ENCODE results near the gene SF3B1. TPM values are rescaled to one million over a fixed set of nuclear protein-coding genes. Genes with fewer than 3 reads are reported as not detected.

SF3B1 gene
- total RNA-seq, 2 donors from 2014 or later: 197 to 250 TPM

GRCh38 chr2:197419438-197419837, 15.4 kb downstream of the SF3B1 start:
- Histone ChIP-seq H3K27ac (no peak overlapping the region), H3K4me1 (replicated peaks) (no peaks in the 10 kb centered on the region), H3K36me3 (no peaks in the 10 kb centered on the region), H3K4me3 (no peak overlapping the region), H3K9me3 (no peaks in the 10 kb centered on the region), H3K27me3 (replicated peaks; ENCODE audit: insufficient read depth) (no peaks in the 10 kb centered on the region)
- intact Hi-C loops (cut with DNase I): no loop called here
- DNase-seq (ENCODE audit: low spot score): no peak
- TF ChIP-seq CTCF (IDR thresholded peaks at IDR 0.05) (no peak), POLR2A (IDR thresholded peaks at IDR 0.05) (no peak), POLR2AphosphoS5 (IDR thresholded peaks at IDR 0.05) (no peak)

- Histone ChIP-seq H3K36me3 (peaks cover 0 to 3% of the 10 kb centered on the region in 2 donors), H3K4me1 (replicated peaks) (no peaks in the 10 kb centered on the region), H3K9me3 (no peaks in the 10 kb centered on the region), H3K27me3 (replicated peaks; ENCODE audit: insufficient read depth) (no peaks in the 10 kb centered on the region), H3K27ac (no peak overlapping the region), H3K4me3 (no peak overlapping the region)
- DNase-seq (ENCODE audit: low spot score): no peak
- WGBS: 100% methylated on average over 1 of the region's 1 CpG
- intact Hi-C loops (cut with DNase I): no loop called here
- no peak for TF ChIP-seq POLR2A (IDR thresholded peaks at IDR 0.05)
- no peak for TF ChIP-seq POLR2AphosphoS5 (IDR thresholded peaks at IDR 0.05)
- TF ChIP-seq CTCF (IDR thresholded peaks at IDR 0.05): no peak
These were observed 18.6 kb downstream of the SF3B1 start for GRCh38 chr2:197416268-197416667.

- 73% methylated on average over 2 of the region's 2 CpGs for WGBS
- intact Hi-C loops (cut with DNase I): no loop called here
- no peaks in the 10 kb centered on the region for H3K27me3 ChIP-seq (replicated peaks; ENCODE audit: insufficient read depth)
- no peaks in the 10 kb centered on the region for H3K4me1 ChIP-seq (replicated peaks)
- no peak for DNase-seq (ENCODE audit: low spot score)
- no peaks in the 10 kb centered on the region for H3K9me3 ChIP-seq
- H3K27ac ChIP-seq: no peak overlapping the region
- peaks cover 9 to 10% of the 10 kb centered on the region in 2 donors for H3K36me3 ChIP-seq
- H3K4me3 ChIP-seq: no peak overlapping the region
- TF ChIP-seq POLR2A (IDR thresholded peaks at IDR 0.05) (no peak), POLR2AphosphoS5 (IDR thresholded peaks at IDR 0.05) (no peak), CTCF (IDR thresholded peaks at IDR 0.05) (no peak)
These were observed 20.3 kb downstream of the SF3B1 start for GRCh38 chr2:197414515-197414914.

GRCh38 chr2:197414039-197414438, 20.8 kb downstream of the SF3B1 start:
- intact Hi-C loops (cut with DNase I): no loop called here
- no peak overlapping the region for H3K4me3 ChIP-seq
- H3K27ac ChIP-seq: no peak overlapping the region
- no peaks in the 10 kb centered on the region for H3K27me3 ChIP-seq (replicated peaks; ENCODE audit: insufficient read depth)
- H3K4me1 ChIP-seq (replicated peaks): no peaks in the 10 kb centered on the region
- H3K36me3 ChIP-seq: peaks cover 9 to 15% of the 10 kb centered on the region in 2 donors
- no peak for DNase-seq (ENCODE audit: low spot score)
- H3K9me3 ChIP-seq: no peaks in the 10 kb centered on the region
- 92% methylated on average over 5 of the region's 5 CpGs for WGBS
- no peak for TF ChIP-seq POLR2AphosphoS5 (IDR thresholded peaks at IDR 0.05)
- no peak for TF ChIP-seq POLR2A (IDR thresholded peaks at IDR 0.05)
- no peak for TF ChIP-seq CTCF (IDR thresholded peaks at IDR 0.05)

GRCh38 chr2:197405582-197405981, 29.2 kb downstream of the SF3B1 start:
- Histone ChIP-seq H3K4me3 (no peak overlapping the region), H3K9me3 (no peaks in the 10 kb centered on the region), H3K27me3 (replicated peaks; ENCODE audit: insufficient read depth) (no peaks in the 10 kb centered on the region), H3K4me1 (replicated peaks) (no peaks in the 10 kb centered on the region), H3K27ac (no peak overlapping the region), H3K36me3 (peaks cover 20 to 34% of the 10 kb centered on the region in 2 donors)
- 83% methylated on average over 2 of the region's 2 CpGs for WGBS
- TF ChIP-seq CTCF (IDR thresholded peaks at IDR 0.05) (no peak), POLR2AphosphoS5 (IDR thresholded peaks at IDR 0.05) (no peak), POLR2A (IDR thresholded peaks at IDR 0.05) (no peak)
- DNase-seq (ENCODE audit: low spot score): no peak
- intact Hi-C loops (cut with DNase I): no loop called here

All from prostate gland (tissue), 2 donors.